ENCODE data around the gene TRIM3. TPM values are rescaled to one million over a fixed set of nuclear protein-coding genes. Genes with fewer than 3 reads are reported as not detected.

Gene TRIM3
- total RNA-seq, 1 experiment from 2014 or later, result 32.8 TPM

DNA sequence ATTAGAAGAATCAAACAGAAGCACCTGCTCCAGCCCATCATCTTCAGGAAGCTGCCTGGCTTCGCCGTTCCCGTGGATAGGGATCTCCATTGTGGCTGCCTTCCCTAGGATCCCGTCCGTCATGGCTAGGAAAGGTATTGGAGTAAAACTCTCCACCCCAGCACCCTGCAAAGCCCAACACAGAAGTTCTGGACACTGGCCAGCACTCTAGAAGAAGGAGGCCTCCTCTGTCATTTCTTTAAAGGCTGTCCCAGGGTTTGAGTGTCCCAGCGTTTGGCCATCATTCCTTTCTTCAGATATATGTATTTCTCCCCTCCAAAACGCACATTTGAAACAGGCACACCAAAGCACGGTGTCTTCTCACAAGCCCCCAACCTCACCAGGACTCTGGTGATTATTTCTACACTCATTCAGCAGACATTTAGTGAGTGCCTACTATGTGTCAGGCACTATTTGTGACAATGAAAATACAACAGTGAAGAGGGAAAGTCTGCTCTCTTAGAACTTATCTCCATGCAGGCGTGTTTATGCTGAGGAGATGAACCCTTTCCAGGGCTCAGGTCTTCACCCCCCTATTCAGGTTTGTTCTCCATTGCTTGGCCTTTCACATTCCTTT, 6.7 kb upstream of the TRIM3 start:
- no peak for DNase-seq (ENCODE audit: low spot score)

DNA sequence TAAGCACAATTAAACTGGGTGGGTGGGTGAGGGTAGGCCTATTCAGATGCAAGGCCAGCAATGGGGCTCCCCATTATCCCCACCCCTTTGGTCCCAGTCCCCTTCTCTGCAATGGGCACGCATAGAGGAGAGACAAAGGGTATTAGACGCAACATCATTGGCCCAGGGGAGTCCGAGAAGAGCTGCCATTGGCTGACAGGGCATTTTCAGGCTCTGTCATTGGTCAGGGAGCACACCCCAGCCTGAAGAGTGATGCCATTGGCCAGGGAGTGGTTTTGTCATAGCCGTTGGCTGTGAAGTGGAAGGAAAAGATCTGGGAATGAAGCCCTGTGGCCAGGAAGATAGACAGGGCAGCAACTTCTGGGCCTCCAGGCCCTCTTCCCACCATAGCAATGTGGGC, 2.8 kb upstream of the TRIM3 start:
- DNase-seq (ENCODE audit: low spot score), result no peak

DNA sequence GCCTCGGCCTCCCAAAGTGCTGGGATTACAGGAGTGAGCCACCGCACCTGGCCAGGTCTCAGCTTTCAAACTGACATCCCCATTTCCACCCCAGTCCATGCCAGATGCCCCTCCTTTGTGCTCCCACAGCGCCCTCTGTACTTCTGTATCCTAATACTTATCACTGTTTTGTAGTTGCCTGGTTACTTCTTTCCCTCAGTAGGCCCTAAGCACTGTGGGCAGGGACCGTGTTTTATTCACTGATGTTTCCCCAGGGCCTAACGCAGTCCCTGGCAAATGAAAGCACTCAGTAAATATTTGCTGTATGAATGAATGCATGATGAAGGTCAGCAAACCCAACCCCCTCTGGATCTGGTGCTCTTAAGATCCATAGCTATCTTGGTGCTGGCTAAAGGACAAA, 2.2 kb upstream of the TRIM3 start:
- DNase-seq (ENCODE audit: low spot score), result no peak

DNA sequence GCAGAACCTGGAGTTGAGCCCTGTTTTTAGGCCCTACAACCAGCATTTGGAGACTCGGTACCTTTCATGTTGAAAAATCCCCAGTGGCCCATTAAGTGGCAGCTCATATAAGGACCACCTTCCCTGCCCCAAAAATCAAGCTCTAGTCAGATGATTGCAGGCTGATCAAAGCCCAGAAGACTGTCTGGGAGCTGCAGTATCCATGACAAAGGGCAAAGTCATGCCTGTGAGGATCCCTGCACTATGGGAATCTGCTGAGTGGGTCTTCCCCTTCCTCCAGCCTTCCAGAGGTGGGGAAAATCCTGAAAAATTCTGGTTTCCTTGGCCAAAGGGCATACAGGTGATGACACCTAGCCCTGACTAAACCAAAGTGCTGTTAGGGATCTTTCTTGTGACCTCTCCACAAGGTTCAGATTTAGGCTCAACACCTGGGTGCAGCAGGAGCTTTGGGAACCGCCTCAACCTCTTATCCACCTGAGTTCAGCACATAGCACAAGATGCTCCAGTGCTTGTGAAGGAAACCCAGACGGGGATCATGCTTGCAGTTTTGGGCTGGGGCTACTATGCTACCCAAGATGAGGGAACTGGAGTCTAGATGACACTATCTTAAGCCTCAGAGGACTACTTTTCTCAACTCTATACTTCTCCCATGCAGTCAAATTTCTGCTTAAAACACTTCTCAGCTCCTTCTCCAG, 1.2 kb upstream of the TRIM3 start:
- DNase-seq (ENCODE audit: low spot score), result no peak

DNA sequence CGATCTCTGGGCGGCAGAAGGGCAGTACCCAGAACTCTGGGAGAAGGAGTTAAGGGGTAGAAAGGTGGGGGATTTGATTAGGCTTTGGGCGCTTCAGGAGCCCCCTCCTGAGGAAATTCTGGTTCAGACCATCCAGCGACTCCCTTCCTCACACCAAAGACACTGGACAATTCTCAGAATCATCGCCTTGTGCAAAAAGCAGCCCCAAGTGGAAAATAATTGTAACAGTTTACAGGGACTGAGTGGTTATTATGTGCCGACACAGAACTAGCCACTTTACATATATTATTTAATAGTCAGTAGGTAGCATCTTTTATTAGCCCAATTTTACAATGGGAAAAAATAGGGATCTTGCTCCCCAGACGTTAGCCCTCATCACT, 662 bp upstream of the TRIM3 start:
- DNase-seq (ENCODE audit: low spot score), result no peak

DNA sequence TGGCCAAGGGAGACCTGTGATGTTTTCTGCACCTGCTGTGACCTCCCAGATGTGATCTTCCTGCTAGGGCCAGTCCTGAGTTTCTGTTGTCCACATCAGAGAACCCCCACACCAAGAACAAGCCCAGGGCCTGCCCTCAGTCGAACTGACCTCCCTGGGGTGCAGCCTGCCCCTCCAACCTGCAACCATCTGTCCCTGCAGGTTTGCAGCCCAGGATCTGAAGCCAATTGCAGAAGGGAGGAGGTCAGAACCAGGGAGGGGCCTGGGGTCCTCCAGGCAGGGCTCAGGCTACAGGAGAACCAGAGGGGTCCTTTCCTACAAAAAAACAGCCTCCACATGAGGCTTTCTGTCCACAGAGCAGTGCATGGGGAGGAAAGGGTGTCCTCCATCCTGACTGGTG, 807 bp downstream of the TRIM3 start:
- no peak for DNase-seq (ENCODE audit: low spot score)

DNA sequence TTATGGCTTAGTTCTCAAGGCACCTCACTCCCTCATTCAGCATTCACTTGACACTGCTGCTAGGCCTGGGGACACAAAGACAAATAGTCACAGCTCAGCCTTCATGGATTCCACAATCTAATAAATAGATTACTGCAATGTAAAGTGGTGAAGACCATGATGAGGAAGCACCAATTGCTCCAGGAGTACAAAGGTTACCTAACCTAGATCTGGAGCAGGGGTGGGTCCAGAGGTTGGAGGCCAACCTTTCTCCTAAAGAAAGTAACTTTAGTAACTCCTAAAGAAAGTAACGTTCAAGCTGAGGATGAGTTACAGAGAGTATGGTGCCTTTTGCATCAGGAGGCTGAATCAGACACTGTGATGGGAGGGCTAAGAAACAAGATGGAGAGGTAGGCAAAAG, 4.1 kb downstream of the TRIM3 start:
- DNase-seq (ENCODE audit: low spot score), result no peak

DNA sequence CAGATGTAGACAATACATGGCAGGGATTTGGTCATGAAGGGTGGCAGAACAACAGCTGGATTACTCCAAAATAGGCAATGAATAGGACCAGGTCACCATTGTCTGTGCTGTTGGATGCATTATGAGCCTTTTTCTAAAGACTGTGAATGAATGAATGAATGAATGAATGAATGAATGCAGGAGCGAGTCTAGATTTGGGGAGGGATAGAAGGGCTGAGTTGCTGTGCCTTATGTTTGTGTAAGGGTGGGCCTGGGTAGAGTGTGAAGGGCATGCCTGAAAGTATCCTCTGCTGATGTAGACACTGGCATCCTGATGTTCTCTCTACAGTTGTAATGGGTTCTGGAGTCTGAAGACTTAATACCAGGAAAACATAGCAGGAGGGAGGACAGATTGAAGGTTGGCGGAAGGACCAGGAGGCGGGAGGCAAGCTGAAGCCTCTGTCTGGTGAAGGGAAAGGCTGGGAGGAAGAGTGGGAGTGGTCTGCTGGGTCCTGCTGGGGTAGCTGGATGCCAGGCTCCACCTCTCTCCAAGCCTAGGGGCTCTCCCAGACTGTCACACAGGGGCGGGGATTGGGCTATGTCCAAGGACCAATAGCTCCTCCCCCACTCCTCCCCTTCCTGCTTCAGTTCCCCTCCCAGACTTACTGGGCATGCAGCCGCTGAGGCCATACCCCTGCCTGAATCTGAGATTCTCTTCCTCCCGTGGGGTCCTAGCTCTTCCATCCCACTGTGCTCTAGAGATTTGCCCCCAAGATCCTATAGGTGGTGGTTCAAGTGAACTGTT, 4.8 kb downstream of the TRIM3 start:
- peak; percentile 73 for DNase-seq (ENCODE audit: low spot score)

DNA sequence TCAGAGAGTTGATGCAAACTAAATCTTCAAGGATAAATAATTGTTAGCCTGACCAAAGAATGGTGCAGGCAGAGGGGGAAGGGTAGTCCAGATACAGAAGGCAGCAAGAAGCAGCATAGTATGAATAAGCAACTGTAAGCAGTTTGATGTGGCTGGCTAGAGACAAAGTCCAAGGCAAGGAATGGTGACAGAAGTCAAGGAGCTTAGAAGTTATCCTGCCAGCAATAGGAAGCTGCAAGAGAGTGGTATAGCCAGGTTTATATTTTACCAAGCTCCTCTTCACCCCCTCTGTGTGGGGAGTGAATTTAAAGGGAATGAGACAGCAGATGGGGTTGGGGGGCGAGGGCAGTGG, 14.7 kb downstream of the TRIM3 start:
- no peak for DNase-seq (ENCODE audit: low spot score)

DNA sequence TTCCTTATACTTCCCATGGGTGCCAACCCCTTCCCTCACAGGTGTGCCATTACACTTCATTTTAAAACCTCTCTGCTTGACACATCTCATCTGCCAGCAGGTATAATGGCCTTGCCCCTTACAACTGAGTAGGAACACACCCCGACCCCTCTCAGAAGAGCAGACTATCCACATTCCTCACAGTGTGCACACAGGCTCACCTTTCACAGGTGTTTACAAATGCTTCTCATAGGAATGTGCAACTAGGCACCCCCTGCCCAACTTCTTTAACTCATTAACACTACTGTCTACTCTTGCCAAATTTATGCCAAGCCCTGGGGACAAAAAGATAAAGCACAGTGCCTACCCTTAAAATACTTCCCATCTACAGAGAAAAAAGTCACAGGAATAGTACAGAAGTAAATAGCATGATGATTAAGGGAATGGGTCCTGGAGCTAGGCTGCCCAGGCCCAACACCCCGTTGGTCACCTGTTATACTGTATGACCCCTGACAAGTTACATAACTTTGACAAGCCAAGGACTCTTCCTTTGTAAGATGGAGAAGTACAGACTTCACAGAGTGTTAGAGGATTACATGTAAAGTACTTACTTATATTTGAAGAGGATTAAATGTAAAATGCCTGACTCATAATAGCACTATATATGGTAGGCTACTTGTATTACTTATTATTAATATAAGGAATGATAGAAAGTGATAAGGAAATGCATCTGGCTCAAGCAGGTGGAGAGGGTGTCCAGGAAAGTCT, 15.2 kb downstream of the TRIM3 start:
- DNase-seq (ENCODE audit: low spot score), result no peak

DNA sequence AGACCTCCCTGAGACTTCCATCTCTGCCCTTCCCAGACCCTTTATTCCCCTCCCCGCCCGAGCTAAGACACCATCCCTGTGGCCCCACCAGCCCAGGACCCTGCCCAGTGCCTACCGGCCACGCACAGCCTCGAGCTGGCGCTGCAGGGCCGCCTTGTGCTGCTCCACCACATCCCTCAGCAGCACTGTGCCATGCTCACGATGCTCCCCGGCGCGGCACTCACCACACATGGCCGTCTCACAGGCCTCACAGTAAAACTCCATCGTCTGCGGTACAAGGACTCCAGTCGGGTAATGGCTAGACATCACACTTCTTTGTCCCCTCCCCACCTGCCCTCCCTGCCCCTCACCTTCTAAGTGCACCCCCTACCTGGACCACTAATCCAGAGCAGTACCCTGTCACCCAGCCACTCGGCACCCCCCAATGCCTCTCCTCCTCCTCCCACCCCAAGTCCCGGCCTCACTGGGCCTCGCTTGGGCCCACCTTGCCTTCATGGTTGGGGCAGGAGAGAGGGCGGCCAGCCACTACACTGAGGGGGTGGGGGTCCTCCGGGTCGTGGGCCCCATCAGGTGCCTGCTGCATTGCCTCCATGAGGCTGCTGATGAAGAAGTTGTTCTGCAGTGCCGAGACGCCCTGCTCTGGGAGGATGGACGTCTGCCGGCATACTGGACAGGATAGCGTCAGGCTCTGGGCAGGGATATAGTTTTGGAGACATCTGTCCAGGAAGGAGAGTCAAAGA, 16.0 kb downstream of the TRIM3 start:
- DNase-seq (ENCODE audit: low spot score), result no peak

DNA sequence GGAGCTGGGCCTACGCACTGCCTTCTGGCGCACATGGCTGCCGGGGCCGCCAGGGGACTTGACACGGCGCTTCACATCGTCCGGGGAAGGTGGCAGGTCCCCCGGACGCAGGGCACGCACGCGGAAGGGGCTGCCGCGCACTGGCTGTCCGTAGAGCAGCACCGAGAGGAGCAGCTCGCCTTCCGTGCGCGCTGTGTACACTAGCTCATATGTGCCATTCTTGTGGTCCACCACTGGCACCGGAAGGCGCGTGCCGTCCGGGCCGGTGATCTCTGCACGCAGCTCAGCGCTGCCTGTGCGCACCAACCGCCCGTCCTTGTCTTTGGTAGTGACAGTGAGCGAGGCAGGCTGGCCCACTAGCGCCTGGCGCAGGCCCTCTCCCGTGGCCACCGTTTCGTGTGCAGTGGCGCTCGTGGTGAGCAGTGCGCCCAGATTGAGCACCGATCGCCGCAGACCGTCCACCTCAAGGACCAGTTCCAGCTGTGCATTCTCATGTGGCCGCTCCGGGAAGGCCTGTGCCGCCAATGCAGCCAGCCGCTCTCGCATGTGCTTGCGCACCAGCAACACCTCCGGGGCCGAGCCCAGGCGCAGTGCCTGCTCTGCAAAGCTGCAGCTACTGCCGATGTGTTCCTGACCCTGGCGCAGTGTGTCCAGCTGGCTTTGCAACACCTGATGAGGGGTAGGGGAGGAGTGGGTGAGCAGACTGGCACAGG, 17.2 kb downstream of the TRIM3 start:
- DNase-seq (ENCODE audit: low spot score), result no peak

DNA sequence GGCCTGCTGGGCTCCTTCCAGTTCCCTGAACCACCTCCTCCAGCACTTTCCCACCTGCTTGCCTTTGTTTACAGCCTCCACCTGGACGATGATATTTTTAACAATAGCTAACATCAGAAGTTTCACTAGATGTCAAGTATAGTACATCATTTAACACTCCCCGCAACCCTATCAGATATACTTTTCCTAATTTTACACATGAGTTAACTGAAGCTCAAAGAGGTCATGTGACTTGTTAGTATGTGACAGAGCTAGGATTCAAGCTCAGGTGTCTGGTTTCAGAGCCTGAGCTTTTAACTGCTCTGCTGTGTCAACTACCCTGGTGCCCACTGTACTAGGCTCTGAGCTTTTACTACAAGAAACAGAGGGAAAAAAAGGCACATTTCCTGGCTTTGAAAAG, 18.7 kb downstream of the TRIM3 start:
- DNase-seq (ENCODE audit: low spot score), result no peak

DNA sequence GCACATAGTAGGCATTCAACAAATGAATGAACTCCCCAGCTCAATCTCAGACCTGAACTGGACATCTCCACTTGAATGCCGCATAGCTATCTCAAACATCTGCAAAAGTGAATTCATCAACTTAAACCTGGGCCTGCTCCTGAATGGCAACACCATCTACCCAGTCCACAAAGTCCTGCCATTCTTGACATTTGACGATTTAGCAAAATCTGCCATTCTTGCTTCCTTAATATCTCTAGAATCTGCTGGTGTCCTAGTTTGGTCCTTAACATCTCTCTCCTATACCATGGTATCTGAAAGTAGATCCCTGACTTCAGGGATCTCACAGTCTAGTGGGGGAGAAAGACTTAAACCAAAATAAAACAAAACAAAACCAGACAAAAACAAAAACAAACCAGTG, 20.6 kb downstream of the TRIM3 start:
- no peak for DNase-seq (ENCODE audit: low spot score)

DNA sequence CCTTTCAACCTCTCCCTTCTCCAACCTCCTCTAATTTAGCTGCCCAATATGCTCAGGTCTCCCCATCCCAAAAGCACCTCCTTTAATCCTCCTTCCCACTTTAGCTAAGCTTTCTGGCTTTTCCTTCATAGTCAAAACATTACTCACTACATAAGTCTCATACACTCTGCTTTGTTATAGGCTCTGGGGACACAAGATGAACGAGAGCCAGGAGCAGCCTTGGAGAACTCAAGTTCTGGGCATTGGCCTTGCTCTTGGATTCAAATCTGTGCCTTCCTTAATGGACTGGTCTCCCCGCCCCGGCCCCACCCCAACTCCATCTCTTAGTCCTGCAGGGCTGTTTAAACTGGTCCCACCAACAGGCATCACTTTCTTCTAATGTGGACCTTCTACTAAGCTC, 21.5 kb downstream of the TRIM3 start:
- DNase-seq (ENCODE audit: low spot score), result no peak

DNA sequence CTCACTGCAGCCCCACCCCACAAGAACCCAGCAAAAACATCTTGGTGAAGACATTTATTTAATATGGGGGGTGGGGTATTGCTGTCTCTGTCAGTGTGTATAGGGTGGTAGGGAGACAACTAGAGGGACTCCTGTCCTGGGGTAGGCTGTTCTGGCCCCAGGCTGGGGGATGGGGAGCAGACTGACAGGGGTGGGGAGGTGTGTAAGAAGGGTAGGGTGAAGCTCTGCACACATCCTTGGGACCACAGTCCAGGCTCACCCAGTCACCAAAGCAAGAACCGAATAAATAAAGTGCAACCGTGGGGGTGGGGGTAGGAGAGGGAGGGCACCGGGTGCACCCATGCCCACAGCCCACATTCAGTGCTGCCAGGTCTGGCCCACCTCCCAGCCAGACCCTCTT, 25.2 kb downstream of the TRIM3 start:
- DNase-seq (ENCODE audit: low spot score), result no peak

DNA sequence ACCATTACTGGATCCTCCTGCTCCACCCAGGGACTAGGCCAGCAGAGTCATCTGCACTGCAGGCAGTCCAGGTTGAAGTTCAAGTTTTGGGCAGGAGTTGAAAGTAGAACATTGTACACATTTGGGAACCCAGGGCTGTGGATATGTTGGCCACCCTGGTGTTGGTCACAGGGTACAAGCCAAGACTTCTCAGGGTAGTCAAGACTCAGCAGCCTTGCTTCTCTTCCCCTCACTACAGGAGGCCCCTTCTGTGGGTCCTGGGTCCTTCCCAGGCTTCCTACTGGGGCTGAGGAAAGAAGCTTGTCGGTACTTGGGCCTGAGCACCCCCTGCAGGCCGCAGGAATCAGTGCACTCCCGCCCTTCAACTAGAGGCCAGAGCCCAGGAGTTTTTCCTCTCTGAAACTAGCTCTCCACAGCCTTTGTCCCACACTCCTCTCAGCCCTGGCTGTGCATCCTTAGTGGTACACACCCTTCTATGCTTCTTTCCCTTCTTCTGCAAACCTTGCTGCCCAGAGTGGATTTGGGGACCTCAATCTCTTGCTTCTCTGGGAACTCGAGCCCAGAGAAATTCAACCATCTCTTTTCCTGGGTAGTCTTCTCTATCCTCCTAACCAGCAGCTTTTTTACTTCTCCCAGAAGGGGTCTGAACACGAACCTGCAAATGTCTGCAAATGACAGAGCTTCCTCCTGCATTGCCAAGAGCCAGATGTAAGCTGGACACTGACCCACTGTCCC, 30.3 kb downstream of the TRIM3 start:
- peak; percentile 47 for DNase-seq (ENCODE audit: low spot score)

DNA sequence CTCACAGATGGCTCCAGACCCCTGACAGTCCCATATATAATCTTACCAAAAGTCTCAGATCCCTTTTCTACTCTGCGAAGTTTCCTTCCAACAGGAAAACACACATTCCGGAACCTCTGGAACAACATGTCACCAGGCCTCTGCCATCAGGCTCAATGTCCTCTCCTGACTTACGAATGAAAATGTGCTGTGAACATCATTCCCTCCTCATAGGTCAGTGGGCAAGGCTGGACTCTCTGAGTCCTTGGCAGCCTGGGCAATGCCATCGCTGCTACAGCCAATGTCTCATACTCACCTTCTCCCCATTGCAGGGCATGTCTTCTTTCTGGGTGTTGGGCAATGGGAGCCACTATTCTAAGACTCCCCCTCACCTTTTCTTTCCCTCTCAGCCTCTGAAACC, 31.3 kb downstream of the TRIM3 start:
- DNase-seq (ENCODE audit: low spot score), result no peak

DNA sequence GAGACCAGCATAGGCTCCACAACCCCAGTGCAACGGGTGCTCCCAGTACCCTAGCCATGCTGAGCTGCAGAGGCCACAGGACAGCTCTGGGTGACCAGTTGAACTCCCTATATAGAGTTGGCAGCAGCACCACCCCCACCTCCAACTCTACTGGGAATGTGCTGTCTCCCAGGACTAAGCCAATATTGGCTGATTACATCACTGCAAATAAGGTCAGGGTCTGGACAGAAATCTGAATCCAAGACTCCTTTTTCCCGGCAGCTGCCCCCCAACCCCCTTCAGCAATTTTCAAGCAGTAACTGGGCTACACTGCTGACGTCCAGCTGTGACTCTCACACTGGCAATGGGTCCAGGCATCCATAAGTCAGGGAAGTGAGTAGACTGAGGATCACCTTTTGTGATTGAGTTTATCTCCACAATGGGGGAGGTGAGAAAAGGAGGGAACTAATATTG, 32.8 kb downstream of the TRIM3 start, which contains the start of gene HPX:
Gene HPX, minus strand, starts transcription at position 82 of the 453 bp plus-strand sequence. Its CDS starts 24 bp downstream, at position 58.
- DNase-seq (ENCODE audit: low spot score), result no peak

DNA sequence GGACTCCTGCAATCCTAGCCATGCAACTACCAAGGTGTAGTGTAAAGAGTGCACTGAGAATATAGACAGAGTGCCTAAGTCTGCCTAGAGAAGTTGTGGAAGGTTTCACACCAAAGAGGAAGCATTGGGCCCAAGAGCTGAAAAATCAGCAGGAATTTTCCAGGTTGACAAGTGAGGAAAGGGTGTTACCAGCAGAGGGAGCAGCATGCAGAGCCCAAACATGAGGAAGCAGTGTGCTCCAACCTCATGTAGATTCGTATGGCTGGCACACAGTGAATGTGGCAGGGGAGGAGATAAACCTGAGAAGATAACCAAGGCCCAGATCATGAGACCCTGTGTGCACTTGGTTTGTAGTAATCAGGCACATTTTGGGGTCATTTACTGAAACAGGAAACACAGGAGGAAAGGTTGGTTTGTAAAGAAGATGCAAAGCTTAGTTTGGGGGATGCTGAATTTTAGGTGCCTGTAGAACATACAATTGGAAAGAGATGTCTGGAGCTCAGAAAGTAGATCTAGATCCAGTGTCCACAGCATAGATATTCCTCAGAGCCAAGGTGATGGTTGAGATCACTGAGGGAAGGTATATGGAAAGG, 34.7 kb downstream of the TRIM3 start:
- peak; percentile 45 for DNase-seq (ENCODE audit: low spot score)

Data from A172 (cell line).